ENCODE measurements around the gene UTS2R.

- TF ChIP-seq CTCF (IDR thresholded peaks at IDR 0.05) (no peak), EP300 (IDR thresholded peaks at IDR 0.05) (no peak)
Observed at GRCh38 chr17:82416264-82416663, 44.7 kb downstream of the UTS2R start.

Data from upper lobe of left lung (tissue), 4 donors.